Measurements from ENCODE around the gene NRXN3. TPM values are rescaled to one million over a fixed set of nuclear protein-coding genes. Genes with fewer than 3 reads are reported as not detected.

Gene NRXN3
- polyA plus RNA-seq, 4 donors = 6.4 to 7.2 (median 7.0) TPM

DNA sequence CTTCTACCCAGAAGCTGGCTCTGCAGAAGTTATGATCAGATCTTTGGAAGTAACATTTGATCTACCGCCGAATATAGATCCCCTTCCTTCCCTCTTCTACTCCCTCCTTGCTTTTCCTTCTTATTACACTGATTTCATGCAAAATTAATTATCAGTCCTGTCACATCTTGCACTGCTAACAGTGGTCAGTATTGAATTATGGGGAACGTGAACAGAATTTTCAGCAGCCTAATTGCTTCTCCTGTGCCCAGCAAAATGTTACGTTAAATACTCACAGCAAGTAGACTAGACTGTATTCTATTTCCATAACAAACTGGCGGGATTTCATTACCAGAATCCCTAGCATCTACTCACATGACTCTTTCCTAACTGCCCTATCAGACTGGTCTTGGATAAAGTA is 1444.3 kb downstream of the NRXN3 start:
- DNase-seq (ENCODE audit: low read depth in 4 of 4, low spot score in 3 of 4) = no peak

DNA sequence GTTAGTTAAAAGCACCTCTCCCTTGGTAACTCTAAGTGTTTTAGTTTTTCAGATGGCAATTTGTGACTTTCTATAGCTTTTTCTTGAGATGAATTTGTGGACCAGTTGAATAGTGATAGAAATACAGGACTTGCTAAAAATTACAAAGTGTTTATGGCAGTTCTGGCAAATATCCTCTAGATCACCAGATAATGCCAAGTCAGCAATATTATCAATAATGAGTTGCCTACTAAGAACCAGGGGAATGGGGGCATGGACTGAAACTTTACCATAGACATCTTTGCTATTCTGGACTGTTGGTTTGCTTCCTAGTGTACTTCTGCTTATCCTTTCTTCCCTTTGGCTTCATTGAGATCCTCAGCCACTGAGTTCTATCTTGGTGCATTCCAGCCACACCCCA is 1456.9 kb downstream of the NRXN3 start:
- no peak for DNase-seq (ENCODE audit: low read depth in 4 of 4, low spot score in 3 of 4)

DNA sequence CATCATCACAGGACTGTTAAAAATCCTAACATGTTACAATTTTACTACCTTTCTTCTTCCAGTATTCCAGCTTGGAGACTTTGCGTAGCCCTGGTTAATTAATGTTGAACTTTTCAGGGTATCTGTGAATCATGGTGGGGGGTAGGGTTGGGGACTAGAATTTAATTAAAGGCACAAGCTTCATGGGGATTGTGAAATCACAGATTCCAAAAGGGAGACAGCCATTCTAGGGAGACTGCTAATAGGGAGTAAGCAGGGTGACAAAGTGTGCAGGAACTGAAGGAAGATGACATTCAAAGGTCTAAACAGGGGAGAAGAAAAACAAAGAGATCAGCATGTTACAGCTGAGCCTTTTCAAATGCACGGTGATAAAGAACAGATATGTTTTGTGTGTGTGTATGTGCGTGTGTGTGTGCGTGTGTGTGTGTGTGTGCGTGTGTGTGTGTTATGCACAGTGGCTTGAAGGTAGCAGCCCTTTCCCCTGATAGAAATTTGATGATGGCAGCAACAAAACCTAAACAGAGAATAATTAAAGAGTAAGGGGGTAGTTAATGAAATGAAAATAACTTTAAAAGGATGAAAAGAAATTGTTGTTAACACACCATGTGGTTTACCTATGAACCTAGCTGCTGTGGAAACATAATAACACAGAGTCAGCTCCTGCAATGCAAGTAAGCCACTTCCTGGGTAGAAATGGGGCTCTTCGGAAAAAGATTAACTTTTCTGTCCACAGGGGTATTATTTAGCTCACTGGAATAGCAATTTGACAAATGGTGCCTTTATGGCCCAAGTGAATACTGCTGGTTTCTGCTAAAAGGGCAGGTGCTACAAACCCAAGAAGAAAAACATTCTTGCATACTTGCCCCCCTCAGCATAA is 1459.5 kb downstream of the NRXN3 start:
- peak in 1 of 4 donors; percentile 32 for DNase-seq (ENCODE audit: low read depth in 4 of 4, low spot score in 3 of 4)

DNA sequence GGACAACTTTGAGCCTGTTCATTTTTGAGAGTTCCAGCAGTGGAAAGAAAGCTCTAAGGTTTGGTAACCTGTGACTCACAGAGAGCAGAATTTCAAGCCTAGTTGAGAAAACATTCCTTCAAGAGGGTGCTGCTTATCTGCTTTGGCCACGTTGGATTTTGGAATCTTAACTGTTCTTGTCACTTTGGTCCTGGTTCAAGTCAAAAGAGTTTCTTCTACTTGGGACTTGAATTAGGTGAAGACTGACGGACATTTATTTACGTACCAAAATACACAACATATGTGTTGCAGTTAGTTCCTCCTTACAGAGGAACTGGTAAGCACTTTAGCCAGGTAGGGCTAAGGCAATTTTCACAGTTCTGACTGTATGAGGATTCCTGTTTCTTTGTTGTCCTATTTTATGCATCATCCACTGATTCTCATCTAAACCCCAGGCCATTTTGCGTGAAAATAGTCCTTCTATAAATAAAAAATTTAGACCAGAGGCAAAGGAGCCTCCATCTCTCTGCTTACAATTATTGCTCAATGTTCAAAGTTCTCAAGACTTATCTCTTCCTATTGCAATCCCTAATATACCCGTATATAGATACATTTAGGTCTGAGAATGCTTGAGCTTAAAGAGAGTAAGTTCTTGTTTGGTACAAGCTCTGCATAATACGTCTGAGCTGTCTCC is 1460.3 kb downstream of the NRXN3 start:
- no peak for DNase-seq (ENCODE audit: low read depth in 4 of 4, low spot score in 3 of 4)

DNA sequence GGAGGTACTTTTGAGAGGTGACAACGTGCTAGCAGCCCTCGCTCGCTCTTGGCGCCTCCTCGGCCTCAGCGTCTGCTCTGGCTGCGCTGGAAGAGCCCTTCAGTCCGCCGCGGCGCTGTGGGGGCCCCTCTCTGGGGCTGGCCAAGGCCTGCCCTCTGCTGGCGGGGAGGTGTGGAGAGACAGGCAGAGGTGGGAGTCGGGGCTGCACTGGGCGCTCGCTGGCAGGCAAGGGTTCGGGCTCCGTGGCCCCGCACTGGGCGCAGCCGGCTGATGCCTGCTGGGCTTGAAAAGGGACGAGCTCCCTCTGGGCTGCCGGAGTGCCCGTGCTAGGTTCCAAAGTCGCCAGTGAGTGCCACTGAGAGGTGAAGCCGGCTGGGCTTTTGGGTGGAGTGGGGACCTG is 1461.1 kb downstream of the NRXN3 start:
- no peak for DNase-seq (ENCODE audit: low read depth in 4 of 4, low spot score in 3 of 4)

DNA sequence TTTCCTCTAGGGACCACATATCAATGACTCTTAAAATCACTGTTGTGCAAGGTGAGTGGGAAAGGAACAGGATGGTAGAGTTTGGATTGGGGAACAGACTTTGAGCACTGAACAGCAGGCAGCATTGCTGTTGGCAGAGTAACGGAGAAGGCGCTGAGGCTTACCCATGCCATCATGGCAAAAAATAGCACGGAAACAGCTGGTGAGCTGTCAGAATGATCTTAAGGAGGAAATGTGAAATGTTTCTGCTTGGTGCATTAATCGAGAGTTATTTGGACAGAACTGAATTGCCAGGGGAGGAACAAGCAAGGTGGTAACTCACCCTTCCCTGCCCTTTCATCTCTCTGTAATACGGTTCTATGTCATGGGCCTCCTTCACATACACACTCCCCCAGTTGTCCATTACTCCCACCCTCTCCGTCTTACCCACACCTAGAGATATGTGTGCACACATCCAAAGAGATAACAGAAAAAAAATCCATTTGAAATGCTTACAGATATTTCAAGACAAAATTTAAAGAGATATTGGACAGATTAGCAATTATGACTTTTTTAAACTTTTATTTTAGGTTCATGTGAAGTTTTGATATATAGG is 1468.6 kb downstream of the NRXN3 start:
- DNase-seq (ENCODE audit: low read depth in 4 of 4, low spot score in 3 of 4) = no peak

DNA sequence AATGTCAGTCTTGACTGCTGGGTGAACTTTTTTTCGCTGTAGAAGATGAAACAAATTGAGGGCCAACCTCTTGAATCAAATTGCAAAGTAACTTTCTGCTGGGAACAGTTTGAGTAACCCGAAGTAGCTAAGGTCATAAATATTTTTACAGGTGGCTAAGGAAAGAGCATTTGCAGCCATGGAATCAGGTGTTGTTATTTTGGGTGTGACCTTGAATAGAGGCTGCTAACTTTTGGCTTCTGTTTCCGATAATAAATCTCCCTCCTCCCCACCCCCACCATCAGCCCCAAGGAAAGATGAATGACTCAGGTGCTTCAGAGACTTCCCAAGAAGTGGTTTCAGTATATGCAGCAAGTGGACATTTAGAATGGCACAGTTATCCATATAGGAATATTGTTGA is 1469.4 kb downstream of the NRXN3 start:
- no peak for DNase-seq (ENCODE audit: low read depth in 4 of 4, low spot score in 3 of 4)

DNA sequence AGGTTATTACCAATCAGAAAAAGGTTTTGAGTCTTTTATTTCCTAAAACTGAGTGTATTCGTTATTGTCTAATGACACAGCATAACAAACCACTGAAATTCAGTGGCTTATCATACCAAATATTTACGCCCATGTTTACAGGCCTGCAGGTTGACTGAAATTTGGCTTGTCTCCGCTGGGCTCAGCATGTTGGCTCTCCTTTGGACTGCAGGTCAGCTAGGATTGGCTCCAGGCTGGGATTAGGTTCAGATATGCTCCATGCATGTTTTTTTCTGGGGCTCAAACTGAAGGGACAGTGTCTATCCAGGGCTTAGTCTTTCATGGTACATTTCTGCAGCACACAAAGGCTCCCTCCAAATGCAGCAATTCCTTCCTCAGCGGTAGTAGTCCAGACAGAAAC is 1471.2 kb downstream of the NRXN3 start:
- DNase-seq (ENCODE audit: low read depth in 4 of 4, low spot score in 3 of 4) = no peak

DNA sequence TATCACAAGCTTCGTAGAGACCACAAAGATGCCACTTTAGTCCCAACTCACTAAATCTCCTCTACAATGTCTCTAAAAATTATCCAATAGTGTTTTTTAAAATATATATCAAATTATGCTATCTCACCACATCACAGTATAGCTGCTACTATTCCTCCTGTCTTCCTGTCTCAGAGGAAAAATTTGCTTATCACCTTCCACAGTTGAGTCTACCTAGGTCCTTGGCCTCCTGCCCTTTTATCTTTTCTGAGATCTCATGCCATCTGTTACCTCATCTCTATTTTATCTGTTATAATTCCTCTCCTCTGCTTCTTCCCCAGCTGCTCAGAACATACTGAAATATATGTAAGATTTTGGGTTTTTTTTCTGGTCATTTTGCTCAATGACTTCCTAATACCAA is 1473.0 kb downstream of the NRXN3 start:
- DNase-seq (ENCODE audit: low read depth in 4 of 4, low spot score in 3 of 4) = no peak

DNA sequence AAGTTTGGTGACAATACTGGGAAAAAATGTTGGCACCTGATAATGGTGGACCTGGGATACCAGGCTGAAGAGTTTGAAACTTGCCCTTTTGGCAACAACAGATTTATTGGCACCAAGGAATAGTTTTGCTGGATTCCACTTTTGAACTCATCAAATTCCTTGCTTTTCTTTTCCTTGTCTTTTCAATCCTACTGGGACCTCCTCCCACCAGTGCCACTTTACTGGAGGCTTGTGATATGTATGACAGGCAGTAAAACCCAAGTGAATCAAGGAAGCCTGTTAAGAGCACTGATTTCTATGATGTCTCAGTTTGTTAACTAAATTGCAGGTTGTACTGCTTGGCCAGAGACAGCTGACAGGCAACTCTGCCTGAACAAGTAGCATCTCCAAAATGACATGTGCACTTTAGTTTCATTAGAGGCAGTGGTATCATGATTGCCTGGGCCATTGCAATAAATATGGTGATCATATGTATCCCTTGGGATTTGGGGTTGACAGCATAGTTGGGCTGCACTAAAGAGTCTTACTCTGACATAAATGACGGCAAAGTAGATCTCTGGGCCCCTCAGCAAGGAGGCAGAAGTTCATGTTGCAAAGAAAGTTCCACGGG is 1475.7 kb downstream of the NRXN3 start:
- no peak for DNase-seq (ENCODE audit: low read depth in 4 of 4, low spot score in 3 of 4)

DNA sequence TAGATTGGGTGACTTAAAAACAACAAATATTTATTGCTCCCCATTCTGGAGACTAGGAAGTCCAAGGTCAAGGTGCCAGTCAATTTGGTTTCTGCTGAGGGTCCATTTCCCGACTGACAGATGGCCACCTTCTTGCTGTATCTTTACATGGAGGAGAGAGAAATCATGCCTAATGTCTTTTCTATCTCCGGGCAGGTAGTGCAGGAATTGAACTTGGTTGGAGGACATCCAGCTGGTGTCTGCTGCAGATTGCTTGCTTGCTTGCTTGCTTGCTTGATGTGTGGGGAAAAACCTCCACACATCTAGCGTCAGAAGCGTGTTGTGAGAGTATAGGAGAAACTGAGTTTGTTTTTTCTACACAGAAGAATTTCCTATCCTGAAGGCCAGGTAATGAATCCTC is 1479.7 kb downstream of the NRXN3 start:
- no peak for DNase-seq (ENCODE audit: low read depth in 4 of 4, low spot score in 3 of 4)

DNA sequence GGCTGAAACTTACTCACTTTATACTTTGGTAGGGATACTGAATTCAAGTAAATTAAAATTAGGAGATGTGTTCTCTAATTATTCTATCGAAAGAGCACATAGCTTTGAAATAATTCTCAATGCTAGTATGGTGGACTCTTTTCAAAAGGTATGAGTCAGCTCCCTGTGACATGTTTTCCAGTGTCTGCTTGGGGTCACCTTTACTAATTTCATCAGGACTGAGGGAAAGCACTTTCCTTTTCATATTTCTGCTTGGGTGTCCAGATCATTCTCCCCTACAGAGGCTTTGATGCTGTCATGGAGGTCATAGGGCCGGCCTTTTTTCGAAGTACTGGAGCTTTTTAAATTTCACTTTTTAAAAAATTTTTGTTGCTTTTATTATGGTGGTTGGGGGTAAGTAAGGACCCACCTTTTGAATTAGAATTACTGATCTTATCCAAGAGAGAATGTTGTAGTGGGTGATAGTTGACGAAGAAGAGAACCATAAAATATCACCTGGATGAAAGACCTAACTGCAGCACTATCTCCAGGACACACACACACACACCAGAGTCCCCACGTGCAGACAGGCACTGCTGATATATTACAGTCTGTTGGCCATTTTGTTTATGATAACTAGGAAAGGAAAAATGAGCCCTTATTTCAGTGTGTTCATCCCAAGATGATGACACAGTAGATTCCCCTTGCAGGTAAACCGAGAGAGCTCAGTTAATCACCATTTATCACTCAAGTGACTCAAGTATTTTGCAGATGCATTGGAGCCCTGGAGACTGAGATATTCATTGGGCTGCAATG is 1482.5 kb downstream of the NRXN3 start:
- no peak for DNase-seq (ENCODE audit: low read depth in 4 of 4, low spot score in 3 of 4)

DNA sequence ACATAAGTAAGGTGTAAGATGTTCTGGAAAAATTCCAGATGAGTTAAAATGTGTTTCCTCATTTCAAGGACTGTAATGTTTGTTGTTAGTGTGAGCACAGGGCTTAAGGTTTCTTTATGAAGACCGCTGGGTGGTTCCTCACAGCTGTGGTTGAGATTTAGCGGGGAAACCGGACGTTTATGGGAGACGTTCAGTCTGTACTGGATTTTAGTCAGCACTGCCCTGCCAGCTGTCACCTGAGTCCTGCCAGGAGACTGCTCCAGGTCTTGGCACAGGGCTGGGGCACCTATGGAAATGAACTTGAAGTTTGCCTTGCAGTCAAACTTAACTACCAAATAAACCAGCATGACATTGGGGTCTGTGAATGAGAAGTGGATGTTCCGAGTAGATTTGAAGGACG is 1485.9 kb downstream of the NRXN3 start:
- DNase-seq (ENCODE audit: low read depth in 4 of 4, low spot score in 3 of 4) = no peak

DNA sequence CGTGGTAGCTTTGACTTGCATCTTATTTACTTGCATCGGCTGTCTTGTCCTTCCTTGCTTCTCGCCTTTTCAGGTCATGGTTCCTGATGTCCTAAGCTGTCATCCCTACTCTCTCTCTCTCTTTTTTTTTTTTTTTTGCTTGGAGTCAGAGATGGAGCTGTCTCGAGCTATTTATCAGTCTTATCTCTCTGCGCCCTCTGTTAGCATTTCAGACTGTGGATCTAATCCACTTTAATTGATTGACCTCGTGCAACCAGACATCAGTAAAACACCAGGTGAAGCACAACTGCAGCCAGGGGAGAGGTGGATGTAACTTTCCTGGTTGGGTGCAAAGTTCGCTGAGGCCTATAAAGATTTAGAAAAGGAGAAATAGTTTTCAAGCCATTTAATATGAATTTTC is 1486.3 kb downstream of the NRXN3 start:
- no peak for DNase-seq (ENCODE audit: low read depth in 4 of 4, low spot score in 3 of 4)

DNA sequence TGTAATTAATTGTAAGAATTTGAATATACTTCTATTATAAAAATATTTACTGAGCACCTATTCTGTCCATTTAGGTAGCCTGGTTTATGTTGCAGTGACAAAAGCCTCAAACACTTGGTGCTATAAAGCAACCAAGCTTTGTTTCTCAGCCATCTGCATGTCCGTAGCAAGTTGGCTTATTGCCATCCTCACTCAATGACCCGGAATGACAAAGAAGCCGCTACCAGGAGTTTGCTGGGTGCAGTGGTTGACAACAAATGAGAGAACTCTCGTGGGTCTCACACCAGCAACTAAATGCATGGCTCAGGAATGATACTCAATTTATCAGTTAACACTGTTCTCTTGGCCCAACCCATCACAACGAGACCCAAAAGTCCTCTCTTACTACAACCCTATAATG is 1488.0 kb downstream of the NRXN3 start:
- DNase-seq (ENCODE audit: low read depth in 4 of 4, low spot score in 3 of 4) = no peak

DNA sequence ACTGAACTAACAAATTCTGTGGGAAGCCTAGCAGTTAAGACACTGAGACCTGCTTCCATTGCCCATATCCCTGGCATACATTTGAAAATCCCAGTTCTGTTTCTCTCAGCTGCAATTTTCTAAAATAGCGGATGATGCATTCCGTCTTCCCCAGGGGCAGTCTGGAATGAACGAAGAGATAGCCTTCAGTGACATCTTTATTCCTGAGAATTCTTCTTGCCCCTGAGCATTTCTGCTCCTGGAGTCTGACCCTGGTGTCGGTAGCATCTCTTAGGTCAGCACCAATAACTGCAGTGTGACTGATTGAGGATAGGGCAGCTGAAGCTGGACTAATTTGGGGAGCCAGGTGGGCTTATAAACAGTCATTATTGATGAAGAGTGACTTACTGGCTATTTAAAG is 1488.6 kb downstream of the NRXN3 start:
- no peak for DNase-seq (ENCODE audit: low read depth in 4 of 4, low spot score in 3 of 4)

DNA sequence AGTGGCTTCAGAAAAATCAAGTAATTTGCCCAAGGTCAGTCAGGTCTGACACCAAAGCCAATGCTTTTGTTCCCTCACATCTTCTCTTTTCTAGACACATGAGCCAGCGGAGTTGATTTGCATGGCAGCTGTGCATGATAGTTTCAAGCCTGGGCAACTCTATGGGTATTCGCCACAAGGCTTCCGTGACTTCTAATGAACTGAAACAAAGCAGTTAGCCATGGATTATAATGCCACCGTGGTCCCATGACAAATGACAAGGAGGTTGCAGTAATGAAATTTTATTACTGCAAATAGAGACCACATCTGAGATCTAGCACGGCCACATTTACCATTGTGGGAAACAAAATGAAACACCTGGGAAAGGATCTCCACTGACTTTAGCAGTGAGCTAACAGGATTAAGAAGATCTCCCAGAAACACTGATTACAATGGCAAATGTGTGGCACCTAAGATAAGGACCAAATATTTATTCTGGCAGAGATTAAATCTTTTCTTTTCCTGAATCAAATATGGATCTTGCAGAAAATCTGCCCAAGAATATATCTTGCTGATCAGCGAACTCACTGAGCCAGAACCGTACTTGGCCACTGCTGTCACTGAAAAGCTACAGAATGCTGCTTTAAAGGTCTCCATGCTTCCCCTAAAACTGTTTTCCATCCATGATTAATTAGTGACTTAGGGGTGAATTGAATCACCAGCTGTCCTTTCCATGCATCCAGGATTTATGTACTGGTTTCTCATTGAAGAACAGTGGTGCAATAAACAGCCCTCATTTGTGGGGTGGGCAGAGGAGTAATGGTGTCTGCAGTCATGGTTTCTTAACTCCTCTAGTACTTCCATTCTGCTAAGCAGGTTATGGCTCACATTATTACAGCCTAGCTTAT is 1490.1 kb downstream of the NRXN3 start:
- peak in 1 of 4 donors; percentile 39 for DNase-seq (ENCODE audit: low read depth in 4 of 4, low spot score in 3 of 4)

DNA sequence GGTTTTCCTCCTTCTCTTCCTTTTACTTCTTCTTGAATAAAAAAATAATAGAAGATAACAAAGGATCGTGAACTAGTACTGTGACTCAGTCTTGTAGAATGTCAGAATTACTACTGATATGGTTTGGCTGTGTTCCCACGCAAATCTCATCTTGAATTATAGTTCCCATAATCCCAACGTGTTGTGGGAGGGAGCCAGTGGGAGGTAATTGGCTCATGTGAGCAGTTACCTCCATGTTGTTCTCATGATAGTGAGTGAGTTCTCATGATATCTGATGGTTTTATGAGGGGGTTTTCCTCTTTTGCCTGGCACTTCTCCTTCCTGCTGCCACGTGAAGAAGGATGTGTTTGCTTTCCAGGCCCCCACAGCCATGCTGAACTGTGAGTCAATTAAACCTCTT is 1491.6 kb downstream of the NRXN3 start:
- no peak for DNase-seq (ENCODE audit: low read depth in 4 of 4, low spot score in 3 of 4)

DNA sequence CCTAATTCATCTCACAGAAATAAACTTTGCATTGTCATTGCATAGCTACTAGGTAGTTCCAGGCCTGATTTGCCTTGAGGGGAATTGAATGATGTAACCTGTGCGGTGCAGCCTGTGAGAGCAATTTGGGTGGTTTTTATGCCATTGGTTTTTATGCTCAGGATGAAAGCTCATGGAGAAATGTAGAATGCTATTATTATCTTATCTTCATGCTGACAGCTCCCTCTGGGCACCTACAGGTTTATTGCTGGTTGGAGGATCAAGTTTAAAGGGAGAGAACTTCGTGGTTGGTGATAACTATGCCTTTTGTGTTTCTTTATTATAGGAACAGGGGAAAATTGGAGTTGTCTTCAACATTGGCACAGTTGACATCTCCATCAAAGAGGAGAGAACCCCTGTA is 1493.3 kb downstream of the NRXN3 start:
- no peak for DNase-seq (ENCODE audit: low read depth in 4 of 4, low spot score in 3 of 4)

DNA sequence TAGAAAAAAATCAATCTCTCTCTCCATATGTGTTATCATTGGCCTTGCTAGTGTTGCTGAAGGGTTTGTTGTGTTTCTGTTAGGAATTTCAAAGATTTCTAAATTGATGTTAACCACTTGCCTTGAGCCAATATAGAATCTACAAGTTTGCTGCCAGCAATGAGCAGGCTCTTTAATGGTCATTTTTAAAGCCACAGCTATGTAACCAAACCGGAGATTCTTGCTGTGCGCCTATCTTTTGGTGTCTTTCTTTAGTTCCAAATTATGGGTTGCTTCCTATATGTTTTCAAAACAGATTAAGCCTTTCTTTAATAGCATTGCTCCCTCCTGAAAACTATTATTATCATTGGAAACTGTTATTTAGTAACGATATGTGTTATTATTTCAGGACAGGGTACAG is 1495.4 kb downstream of the NRXN3 start:
- DNase-seq (ENCODE audit: low read depth in 4 of 4, low spot score in 3 of 4) = no peak

Data from left renal pelvis (tissue), 4 donors.